ENCODE data around the gene CXCL17. TPM values are rescaled to one million over a fixed set of nuclear protein-coding genes. Genes with fewer than 3 reads are reported as not detected.

The CXCL17 gene
- total and polyA plus RNA-seq, 10 donors = 0.11 to 0.19 (median 0.12) TPM; not detected in 7

DNA sequence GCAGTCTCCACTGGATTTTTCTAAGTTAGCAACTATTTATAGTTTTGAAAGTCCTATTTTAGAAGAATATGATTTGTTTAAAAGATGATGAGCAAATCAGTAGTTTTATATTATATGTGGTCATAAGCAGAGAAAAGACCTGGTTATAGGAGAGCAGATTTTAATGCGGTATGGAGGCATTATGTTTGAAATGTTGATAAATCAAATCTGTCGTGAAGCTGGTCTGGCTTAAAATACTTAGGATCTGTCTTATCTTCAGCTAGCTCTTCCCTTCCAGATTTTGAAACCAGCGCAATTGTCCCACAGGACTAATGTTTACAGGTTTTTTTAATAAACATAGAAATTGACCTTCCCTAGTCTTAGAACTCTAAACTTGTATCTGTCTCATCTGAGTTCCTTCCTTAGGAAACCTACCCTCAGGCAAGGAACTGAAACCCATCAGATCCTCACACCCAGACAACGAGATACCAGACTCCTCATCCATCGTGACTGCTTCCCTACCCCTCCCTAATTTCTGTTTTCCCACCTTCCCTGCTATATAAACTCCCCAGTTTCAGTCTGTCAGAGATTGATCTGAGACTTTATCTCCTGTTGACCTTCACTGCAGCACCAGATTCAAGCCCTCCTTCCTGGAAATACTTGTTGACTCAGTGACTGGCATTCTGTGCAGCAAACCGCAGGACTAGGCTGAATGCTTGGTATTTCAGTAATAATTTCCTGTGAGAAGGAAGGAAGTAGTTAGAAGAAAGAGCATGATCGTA is 37.8 kb upstream of the CXCL17 start:
- WGBS, 5 donors = 30 to 44% (median 34%) methylated on average over 7 of the region's 7 CpGs
- H3K27ac ChIP-seq = peak overlapping the region in 7 of 8 donors; percentile 19 to 83 (median 80)
- intact Hi-C loops (cut with DNase I; ENCODE audit: low total_unique reads) = no loop called here

GRCh38 chr19:42479736-42480135 is 37.0 kb upstream of the CXCL17 start:
- TF ChIP-seq POLR2A (IDR thresholded peaks at IDR 0.05) (no peak), POLR2AphosphoS5 (IDR thresholded peaks at IDR 0.05) (no peak), CTCF (IDR thresholded peaks at IDR 0.05 in 8 of 11, conservative IDR thresholded peaks at IDR 0.05 in 3 of 11) (no peak)
- no peak for DNase-seq
- Histone ChIP-seq H3K27me3 (replicated peaks in 1 of 7) (no peaks in the 10 kb centered on the region), H3K4me1 (peaks cover 5 to 23% (median 16%) of the 10 kb centered on the region in 6 donors), H3K27ac (peak overlapping the region in 3 of 8 donors; percentile 70 to 83 (median 82)), H3K36me3 (no peaks in the 10 kb centered on the region), H3K9me3 (no peaks in the 10 kb centered on the region), H3K4me3 (no peak overlapping the region)
- 90 to 95% (median 94%) methylated on average over 9 of the region's 9 CpGs for whole genome bisulfite sequencing, 5 donors
- intact Hi-C loops (cut with DNase I; ENCODE audit: low total_unique reads) = no loop called here

More for the DNA sequence above, 37.8 kb upstream of the CXCL17 start:
- no peak for DNase-seq
- Histone ChIP-seq H3K9me3 (no peaks in the 10 kb centered on the region), H3K36me3 (no peaks in the 10 kb centered on the region), H3K4me1 (peaks cover 5 to 23% (median 16%) of the 10 kb centered on the region in 6 donors), H3K4me3 (peak overlapping the region in 1 of 8 donors; percentile 32), H3K27me3 (replicated peaks in 1 of 7) (no peaks in the 10 kb centered on the region)
- TF ChIP-seq POLR2A (IDR thresholded peaks at IDR 0.05) (no peak), CTCF (IDR thresholded peaks at IDR 0.05 in 8 of 11, conservative IDR thresholded peaks at IDR 0.05 in 3 of 11) (no peak), POLR2AphosphoS5 (IDR thresholded peaks at IDR 0.05) (peak in 1 of 3 donors; percentile 35)

DNA sequence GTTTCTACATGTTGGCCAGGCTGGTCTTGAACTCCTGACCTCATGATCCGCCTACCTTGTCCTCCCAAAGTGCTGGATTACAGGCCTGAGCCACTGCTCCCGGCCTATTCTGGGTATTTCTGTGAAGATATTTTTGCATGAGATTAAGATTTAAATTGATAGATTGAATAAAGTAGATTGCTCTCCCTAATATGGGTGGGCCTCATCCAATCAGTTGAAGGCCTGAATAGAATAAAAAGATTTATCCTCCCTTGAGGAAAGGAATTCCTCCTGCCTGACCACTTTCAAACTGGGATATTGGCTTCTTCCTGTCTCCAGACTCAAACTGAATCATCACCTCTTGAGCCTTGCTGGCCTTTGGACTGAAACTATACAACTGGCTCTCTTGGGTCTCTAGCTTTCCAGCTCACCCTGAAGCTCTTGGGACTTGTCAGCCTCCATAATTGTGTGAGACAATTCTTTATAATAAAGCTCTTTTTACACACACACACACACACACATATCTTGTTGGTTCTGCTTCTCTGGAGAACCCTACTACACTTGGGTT is 36.1 kb upstream of the CXCL17 start:
- 91 to 100% (median 94%) methylated on average over 2 of the region's 2 CpGs for WGBS, 5 donors
- TF ChIP-seq POLR2A (IDR thresholded peaks at IDR 0.05) = no peak
- no peak for TF ChIP-seq CTCF (IDR thresholded peaks at IDR 0.05 in 8 of 11, conservative IDR thresholded peaks at IDR 0.05 in 3 of 11)
- TF ChIP-seq POLR2AphosphoS5 (IDR thresholded peaks at IDR 0.05) = no peak
- no peak overlapping the region for H3K4me3 ChIP-seq
- H3K27ac ChIP-seq = no peak overlapping the region
- intact Hi-C loops (cut with DNase I; ENCODE audit: low total_unique reads) = no loop called here
- H3K4me1 ChIP-seq = peaks cover 5 to 23% (median 16%) of the 10 kb centered on the region in 6 donors
- H3K27me3 ChIP-seq (replicated peaks in 1 of 7) = no peaks in the 10 kb centered on the region
- no peaks in the 10 kb centered on the region for H3K9me3 ChIP-seq
- DNase-seq = no peak
- H3K36me3 ChIP-seq = no peaks in the 10 kb centered on the region

DNA sequence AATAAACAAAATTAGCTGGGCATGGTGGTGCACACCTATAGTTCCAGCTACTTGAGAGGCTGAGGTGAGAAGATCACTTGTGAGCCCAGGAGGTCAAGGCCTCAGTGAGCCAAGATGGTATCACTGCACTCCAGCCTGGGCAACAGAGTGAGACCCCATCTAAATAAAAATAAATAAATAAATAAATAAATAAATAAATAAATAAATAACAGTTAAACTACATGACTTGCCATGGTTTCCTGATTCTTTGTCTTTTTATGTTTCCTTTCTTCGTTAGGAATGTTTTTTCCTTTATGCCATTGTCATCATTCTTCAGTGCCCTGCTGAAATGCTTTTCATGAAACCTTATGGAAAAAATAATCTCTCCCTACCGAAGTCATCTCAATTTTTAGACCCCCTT is 35.2 kb upstream of the CXCL17 start:
- H3K4me3 ChIP-seq = no peak overlapping the region
- H3K36me3 ChIP-seq = no peaks in the 10 kb centered on the region
- no peak for DNase-seq
- 86 to 95% (median 89%) methylated on average over 2 of the region's 2 CpGs for WGBS, 5 donors
- intact Hi-C loops (cut with DNase I; ENCODE audit: low total_unique reads) = no loop called here
- H3K27me3 ChIP-seq (replicated peaks in 1 of 7) = no peaks in the 10 kb centered on the region
- H3K27ac ChIP-seq = no peak overlapping the region
- no peak for TF ChIP-seq CTCF (IDR thresholded peaks at IDR 0.05 in 8 of 11, conservative IDR thresholded peaks at IDR 0.05 in 3 of 11)
- TF ChIP-seq POLR2A (IDR thresholded peaks at IDR 0.05) = no peak
- no peak for TF ChIP-seq POLR2AphosphoS5 (IDR thresholded peaks at IDR 0.05)
- H3K4me1 ChIP-seq = peaks cover 5 to 23% (median 16%) of the 10 kb centered on the region in 6 donors
- no peaks in the 10 kb centered on the region for H3K9me3 ChIP-seq
